Common myeloid progenitor, CD34-positive (primary cell): ENCODE data around the gene MPPED1.
A peak's percentile ranks its signal among the peaks of the same experiment; 100 is the strongest.

Experiments used
- CTCF ChIA-PET: fragments of 350-600 bp; sonication (Branson Sonifier 250); formaldehyde crosslinking; loops from one replicate; lab custom pipeline; 2021; ENCODE audit warnings: antibody characterized with exemption; lab: Charles Lee
- POLR2A ChIA-PET: fragments of 350-600 bp; sonication (Branson Sonifier 250); formaldehyde crosslinking; loops from one replicate; lab custom pipeline; 2021; ENCODE audit warnings: antibody characterized with exemption; lab: Charles Lee
- DNase-seq, 3 donors: peaks; one replicate each; pipeline versions ENCODE4 v3.0.0 to v3.0.0-alpha.2; 2013
- H3K27ac ChIP-seq, 2 experiments: 1 replicate in 1 of 2; 2 replicates in 1 of 2; pipeline ENCODE4 v1.7.0; 2013; ENCODE audit warnings: inconsistent platforms in 2 of 2, low read length in 2 of 2, mild to moderate bottlenecking in 2 of 2, low read depth in 1 of 2, moderate library complexity in 1 of 2; ENCODE audit not compliant: severe bottlenecking in 2 of 2, insufficient read depth in 1 of 2, poor library complexity in 1 of 2
- H3K27me3 ChIP-seq, 5 experiments: replicated peaks in 2 of 5; 1 replicate in 3 of 5; 2 replicates in 2 of 5; pipeline versions ENCODE4 v1.6.1 to v1.7.0; 2013; ENCODE audit warnings: low read length in 4 of 5, mild to moderate bottlenecking in 2 of 5, moderate library complexity in 2 of 5, inconsistent platforms in 1 of 5; ENCODE audit not compliant: insufficient read depth in 5 of 5, control insufficient read depth in 4 of 5
- H3K36me3 ChIP-seq, 4 experiments: 1 replicate in 2 of 4; 2 replicates in 2 of 4; pipeline versions ENCODE4 v1.6.1 to v1.7.0; 2013; ENCODE audit warnings: low read length in 3 of 4, control low read depth in 1 of 4, mild to moderate bottlenecking in 1 of 4; ENCODE audit not compliant: control insufficient read depth in 4 of 4, insufficient read depth in 4 of 4
- H3K4me1 ChIP-seq, 4 experiments: 1 replicate in 3 of 4; 2 replicates in 1 of 4; pipeline versions ENCODE4 v1.6.1 to v1.7.1; 2013; ENCODE audit warnings: low read length in 3 of 4, mild to moderate bottlenecking in 3 of 4, control low read depth in 1 of 4, inconsistent platforms in 1 of 4, moderate library complexity in 1 of 4; ENCODE audit not compliant: control insufficient read depth in 4 of 4, insufficient read depth in 4 of 4; ENCODE audit errors: control extremely low read depth in 1 of 4
- H3K4me3 ChIP-seq, 7 experiments: 1 replicate in 4 of 7; 2 replicates in 3 of 7; pipeline versions ENCODE4 v1.5.1 to v1.7.0; 2013; ENCODE audit warnings: mild to moderate bottlenecking in 7 of 7, low read length in 6 of 7, moderate library complexity in 6 of 7, inconsistent platforms in 2 of 7, low read depth in 2 of 7, control low read depth in 1 of 7; ENCODE audit not compliant: insufficient read depth in 4 of 7, control insufficient read depth in 1 of 7; ENCODE audit errors: extremely low read depth in 1 of 7
- H3K9me3 ChIP-seq, 5 experiments: 1 replicate in 4 of 5; 2 replicates in 1 of 5; pipeline versions ENCODE4 v1.6.1 to v1.7.1; 2013; ENCODE audit warnings: low read length in 4 of 5, mild to moderate bottlenecking in 2 of 5, inconsistent platforms in 1 of 5, low read depth in 1 of 5, moderate library complexity in 1 of 5; ENCODE audit not compliant: control insufficient read depth in 4 of 5, insufficient read depth in 2 of 5; ENCODE audit errors: control extremely low read depth in 1 of 5
- WGBS: methylation state at CpG from one replicate; pipeline ENCODE4 v1.1.5; 2013; ENCODE audit not compliant: insufficient coverage; 5-methylcytosine and 5-hydroxymethylcytosine counted together

MPPED1 gene

DNA sequence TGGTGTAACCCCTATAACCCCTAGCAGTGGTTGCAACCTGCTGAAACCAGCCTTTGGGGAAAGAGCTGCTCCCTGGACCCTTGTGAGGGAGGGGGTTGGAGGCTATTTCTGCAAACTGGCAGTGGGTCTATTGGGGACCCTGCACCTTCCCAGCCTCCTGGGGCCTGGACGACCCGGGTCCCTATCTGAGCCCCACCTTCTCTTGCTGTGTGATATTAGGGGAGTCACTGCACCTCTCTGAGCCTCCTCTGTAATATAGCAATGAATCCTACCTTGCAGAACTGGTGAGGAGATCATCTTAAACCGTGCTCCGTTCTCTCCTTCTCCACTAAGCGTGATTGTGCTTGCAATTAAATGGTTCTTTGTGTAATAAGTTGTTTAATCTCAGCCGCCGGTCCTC, 24.0 kb upstream of the MPPED1 start:
- ChIA-PET POLR2A (no interaction called here), CTCF (interaction anchor here (1.1 to 7.4 kb wide), 9 partner anchors 9 to 497 kb away, joined by 3 to 59 read pairs (median 4); no protein-coding TSS in a partner anchor)
- Histone ChIP-seq H3K36me3 (no peaks in the 10 kb centered on the region), H3K9me3 (no peaks in the 10 kb centered on the region), H3K4me1 (peaks cover 0 to 10% (median 8%) of the 10 kb centered on the region in 4 experiments), H3K27me3 (peaks cover 0 to 5% (median 0%) of the 10 kb centered on the region in 5 experiments), H3K27ac (no peak overlapping the region), H3K4me3 (no peak overlapping the region)
- 82% methylated on average over 3 of the region's 7 CpGs for WGBS
- DNase-seq: no peak

GRCh38 chr22:43388420-43388851, 23.4 kb upstream of the MPPED1 start:
- 17% methylated on average over 16 of the region's 17 CpGs for WGBS
- peaks cover 0 to 10% (median 8%) of the 10 kb centered on the region in 4 experiments for H3K4me1 ChIP-seq
- peak; percentile 71 to 82 (median 78) for DNase-seq
- H3K27ac ChIP-seq: no peak overlapping the region
- ChIA-PET CTCF (interaction anchor here (0.7 to 7.4 kb wide), 8 partner anchors 17 to 496 kb away, joined by 3 to 59 read pairs (median 4); no protein-coding TSS in a partner anchor), POLR2A (no interaction called here)
- H3K4me3 ChIP-seq: no peak overlapping the region
- no peaks in the 10 kb centered on the region for H3K9me3 ChIP-seq
- H3K27me3 ChIP-seq: peaks cover 0 to 5% (median 0%) of the 10 kb centered on the region in 5 experiments
- H3K36me3 ChIP-seq: no peaks in the 10 kb centered on the region

GRCh38 chr22:43389227-43389836, 22.5 kb upstream of the MPPED1 start:
- DNase-seq: no peak
- no peak overlapping the region for H3K27ac ChIP-seq
- no peak overlapping the region for H3K4me3 ChIP-seq
- ChIA-PET POLR2A (no interaction called here), CTCF (interaction anchor here (1.7 to 7.4 kb wide), 3 partner anchors 116 to 158 kb away, joined by 6 to 59 read pairs (median 8); no protein-coding TSS in a partner anchor)
- peaks cover 0 to 9% (median 6%) of the 10 kb centered on the region in 4 experiments for H3K4me1 ChIP-seq
- WGBS: 100% methylated on average over 6 of the region's 8 CpGs
- peaks cover 0 to 3% (median 0%) of the 10 kb centered on the region in 5 experiments for H3K9me3 ChIP-seq
- peaks cover 0 to 5% (median 0%) of the 10 kb centered on the region in 5 experiments for H3K27me3 ChIP-seq
- H3K36me3 ChIP-seq: no peaks in the 10 kb centered on the region

DNA sequence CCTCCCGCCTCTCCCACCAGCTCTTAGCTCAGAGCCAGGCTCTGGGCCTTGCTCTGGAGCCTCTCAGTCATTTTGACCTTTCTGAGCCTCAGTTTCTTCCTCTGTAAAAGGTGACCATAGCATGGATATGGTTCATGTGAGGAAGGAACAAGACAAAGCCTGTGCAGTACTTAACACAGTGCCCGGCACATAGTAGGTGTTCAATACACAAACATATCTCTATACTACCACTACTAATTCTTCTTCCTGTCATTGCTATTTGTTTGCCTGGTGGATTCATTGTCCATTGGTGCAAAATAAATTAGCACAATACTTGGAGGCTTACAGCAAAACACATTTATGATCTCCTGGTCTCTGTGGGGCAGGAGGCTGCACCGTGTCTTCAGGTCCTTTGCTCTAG, 21.6 kb upstream of the MPPED1 start:
- WGBS: no CpG with 5 or more reads among the region's 3 CpGs
- Histone ChIP-seq H3K36me3 (no peaks in the 10 kb centered on the region), H3K9me3 (peaks cover 0 to 3% (median 0%) of the 10 kb centered on the region in 5 experiments), H3K27me3 (peaks cover 0 to 5% (median 2%) of the 10 kb centered on the region in 5 experiments), H3K4me3 (no peak overlapping the region), H3K4me1 (peaks cover 0 to 8% (median 3%) of the 10 kb centered on the region in 4 experiments), H3K27ac (no peak overlapping the region)
- CTCF ChIA-PET: interaction anchor here (2.0 kb wide), 1 partner anchor 155 kb away, joined by 6 read pairs; no protein-coding TSS in a partner anchor
- POLR2A ChIA-PET: no interaction called here
- DNase-seq: no peak

GRCh38 chr22:43390872-43391271, 20.9 kb upstream of the MPPED1 start:
- H3K27me3 ChIP-seq: peaks cover 0 to 9% (median 5%) of the 10 kb centered on the region in 5 experiments
- peaks cover 0 to 3% (median under 1%) of the 10 kb centered on the region in 4 experiments for H3K4me1 ChIP-seq
- no peak overlapping the region for H3K4me3 ChIP-seq
- H3K9me3 ChIP-seq: peaks cover 0 to 3% (median 0%) of the 10 kb centered on the region in 5 experiments
- no peak overlapping the region for H3K27ac ChIP-seq
- ChIA-PET POLR2A (no interaction called here), CTCF (no interaction called here)
- 69% methylated on average over 3 of the region's 4 CpGs for WGBS
- no peak for DNase-seq
- no peaks in the 10 kb centered on the region for H3K36me3 ChIP-seq

DNA sequence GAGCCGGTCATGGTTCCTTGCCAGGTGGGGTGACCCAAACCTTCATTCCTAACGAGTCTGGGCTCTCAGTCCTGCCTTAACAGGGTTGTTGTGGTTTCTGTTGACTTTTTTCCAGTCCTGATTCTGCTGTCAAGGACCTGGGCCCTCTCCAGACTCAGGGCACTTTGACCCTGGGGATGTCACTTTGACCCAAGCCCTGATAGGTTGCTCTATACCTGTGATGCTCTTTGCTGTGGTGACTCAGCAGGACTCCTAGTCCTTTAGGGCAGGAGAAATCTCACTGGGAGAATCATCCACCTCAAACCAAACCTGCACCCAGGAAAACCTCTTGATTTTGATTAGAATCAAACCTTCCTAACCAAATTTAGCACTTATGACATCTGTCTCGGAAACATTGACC, 20.5 kb upstream of the MPPED1 start:
- Histone ChIP-seq H3K9me3 (peaks cover 0 to 3% (median 0%) of the 10 kb centered on the region in 5 experiments), H3K4me1 (peaks cover 0 to 2% (median 0%) of the 10 kb centered on the region in 4 experiments), H3K4me3 (no peak overlapping the region), H3K27me3 (peaks cover 0 to 9% (median 5%) of the 10 kb centered on the region in 5 experiments), H3K36me3 (no peaks in the 10 kb centered on the region), H3K27ac (no peak overlapping the region)
- ChIA-PET POLR2A (no interaction called here), CTCF (interaction anchor here (1.0 kb wide), 1 partner anchor 159 kb away, joined by 3 read pairs; no protein-coding TSS in a partner anchor)
- no peak for DNase-seq
- 91% methylated on average over 3 of the region's 3 CpGs for WGBS
